ENCODE results near the gene SCAMP4.

SCAMP4 gene

DNA sequence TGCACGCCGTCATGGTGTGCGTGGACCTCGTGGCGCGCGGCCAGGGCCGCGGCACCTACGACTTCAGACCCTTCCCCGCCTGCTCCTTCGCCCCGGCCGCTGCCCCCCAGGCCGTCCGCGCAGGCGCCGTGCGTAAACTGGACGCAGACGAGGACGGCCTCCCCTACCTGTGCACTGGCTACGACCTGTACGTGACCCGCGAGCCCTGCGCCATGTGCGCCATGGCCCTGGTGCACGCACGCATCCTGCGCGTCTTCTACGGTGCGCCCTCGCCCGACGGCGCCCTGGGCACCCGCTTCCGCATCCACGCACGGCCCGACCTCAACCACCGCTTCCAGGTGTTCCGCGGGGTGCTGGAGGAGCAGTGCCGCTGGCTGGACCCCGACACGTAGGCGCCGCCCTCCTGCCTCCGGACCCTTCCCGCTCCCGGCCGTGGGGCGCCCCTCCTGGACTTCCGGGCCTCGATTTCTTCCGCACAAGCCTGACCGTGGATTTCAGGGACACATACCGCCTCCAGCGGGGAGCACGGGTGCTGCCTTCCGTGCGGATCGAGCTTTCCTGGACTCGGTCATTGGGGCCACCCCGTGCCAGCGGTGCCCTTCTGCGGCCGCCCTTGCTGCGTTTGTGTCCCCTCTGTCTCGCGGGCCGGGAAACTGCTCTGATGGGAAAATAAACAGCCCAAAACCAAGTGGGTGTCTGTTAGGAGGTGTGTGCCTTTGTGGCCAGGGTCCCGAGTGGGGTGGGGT, 7.7 kb downstream of the SCAMP4 start:
- no peak for DNase-seq (ENCODE audit: low spot score)

- no peak for DNase-seq (ENCODE audit: low spot score)
Measured at GRCh38 chr19:1913781-1914577, 8.8 kb downstream of the SCAMP4 start.

DNA sequence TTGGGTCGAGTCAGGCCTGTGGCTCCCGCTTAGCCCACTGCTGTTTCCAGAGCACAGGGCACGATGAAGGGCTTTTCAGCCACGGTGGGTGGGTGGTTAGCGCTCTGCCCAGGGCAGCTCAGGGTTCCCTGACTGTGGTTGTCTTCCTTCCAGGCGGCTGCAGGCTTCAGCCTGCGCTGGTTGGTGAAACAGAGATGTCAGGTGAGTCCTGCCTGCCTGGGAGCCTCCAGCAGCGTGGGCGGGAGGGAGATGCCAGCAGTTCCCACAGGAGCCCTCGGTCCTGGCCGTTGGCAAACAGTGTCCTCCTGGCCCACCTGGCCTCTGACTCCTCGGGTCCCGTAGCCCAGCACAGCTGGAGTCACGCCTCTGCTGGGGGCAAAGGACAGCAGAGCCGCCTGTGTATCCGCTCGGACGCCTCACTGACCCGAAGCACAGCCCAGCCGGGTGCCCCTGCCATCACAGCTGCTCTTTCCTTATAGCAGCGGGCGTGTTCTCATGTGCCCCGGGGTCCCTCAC, 9.7 kb downstream of the SCAMP4 start:
- DNase-seq (ENCODE audit: low spot score), result no peak

DNA sequence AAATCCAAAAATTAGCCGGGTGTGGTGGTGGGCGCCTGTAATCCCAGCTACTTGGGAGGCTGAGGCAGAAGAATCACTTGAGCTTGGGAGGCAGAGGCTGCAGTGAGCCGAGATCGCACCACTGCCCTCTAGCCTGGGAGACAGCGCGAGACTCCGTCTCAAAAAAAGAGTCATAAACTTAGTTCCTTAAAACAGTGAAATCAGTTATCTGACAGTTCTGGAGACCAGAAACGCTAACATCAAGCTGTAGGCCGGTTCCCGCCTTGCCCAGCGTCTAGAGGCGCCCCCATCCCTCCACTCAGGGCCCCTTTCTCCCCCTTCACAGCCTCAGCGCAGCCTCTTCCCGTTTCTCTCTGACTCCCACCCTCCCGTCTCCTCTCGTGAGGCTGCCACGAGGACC, 11.9 kb downstream of the SCAMP4 start:
- DNase-seq (ENCODE audit: low spot score), result no peak

GRCh38 chr19:1917926-1918325, 12.7 kb downstream of the SCAMP4 start:
- no peak for DNase-seq (ENCODE audit: low spot score)

DNA sequence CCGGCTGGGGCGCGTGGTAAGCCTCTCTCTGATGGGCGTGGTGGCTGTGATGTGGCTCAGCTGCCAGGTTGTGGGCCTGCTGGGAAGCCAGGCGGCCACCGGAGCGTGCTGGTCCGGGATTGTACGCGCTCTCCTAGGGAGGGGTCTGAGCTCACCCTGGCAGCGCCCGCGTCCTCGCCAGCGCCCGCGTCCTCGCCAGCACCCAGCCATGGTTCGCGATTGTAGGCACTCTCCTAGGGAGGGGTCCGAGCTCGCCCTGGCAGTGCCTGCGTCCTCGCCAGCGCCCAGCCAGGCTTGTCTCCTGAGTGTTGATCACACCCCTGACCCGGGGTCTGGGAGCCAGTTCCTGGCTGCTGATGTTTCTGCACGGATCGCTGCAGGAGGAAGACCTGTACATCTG, 13.8 kb downstream of the SCAMP4 start:
- no peak for DNase-seq (ENCODE audit: low spot score)

DNA sequence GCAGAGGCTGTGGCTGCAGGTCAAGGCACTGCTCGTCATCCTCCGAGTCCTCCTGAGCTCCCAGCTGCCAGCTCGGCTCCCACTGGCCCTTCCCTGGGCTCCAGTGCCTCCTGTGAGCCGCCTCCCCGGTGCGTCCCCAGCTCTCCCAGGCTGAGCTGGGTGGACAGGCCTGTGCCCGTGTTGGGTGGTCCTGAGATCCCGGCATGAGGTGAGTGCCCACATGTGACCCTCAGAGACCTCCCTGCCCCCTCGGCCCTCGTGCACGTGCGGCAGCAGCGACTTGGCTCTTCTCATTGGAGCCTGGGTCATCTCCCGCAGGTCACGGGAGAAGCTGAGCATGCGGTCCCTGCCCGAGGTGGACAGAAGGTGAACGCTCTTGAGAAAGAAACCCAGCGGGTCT, 15.4 kb downstream of the SCAMP4 start:
- DNase-seq (ENCODE audit: low spot score), result no peak

- no peak for DNase-seq (ENCODE audit: low spot score)
Measured at GRCh38 chr19:1921326-1921725, 16.1 kb downstream of the SCAMP4 start.

- no peak for DNase-seq (ENCODE audit: low spot score)
Measured at GRCh38 chr19:1921825-1922224, 16.6 kb downstream of the SCAMP4 start.

GRCh38 chr19:1922803-1923202, 17.6 kb downstream of the SCAMP4 start:
- DNase-seq (ENCODE audit: low spot score), result no peak

DNA sequence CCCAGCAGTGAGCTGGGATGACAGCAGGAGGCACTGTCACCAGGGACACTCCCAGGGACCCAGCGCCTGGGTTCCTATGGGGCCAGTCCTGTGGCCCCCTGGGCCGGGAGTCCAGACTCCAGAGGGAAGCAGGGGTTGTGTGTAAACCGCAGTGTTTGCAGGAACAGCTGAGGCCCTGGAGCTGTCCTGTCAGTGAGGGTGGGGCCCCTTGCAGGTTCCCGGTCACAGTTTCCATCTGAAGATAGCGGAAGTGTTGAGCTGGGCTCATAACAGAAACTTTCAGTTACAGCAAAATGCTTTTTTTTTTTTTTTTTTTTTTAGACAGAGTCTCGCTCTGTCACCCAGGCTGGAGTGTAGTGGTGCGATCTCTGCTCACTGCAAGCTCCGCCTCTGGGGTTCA, 18.1 kb downstream of the SCAMP4 start:
- no peak for DNase-seq (ENCODE audit: low spot score)

DNA sequence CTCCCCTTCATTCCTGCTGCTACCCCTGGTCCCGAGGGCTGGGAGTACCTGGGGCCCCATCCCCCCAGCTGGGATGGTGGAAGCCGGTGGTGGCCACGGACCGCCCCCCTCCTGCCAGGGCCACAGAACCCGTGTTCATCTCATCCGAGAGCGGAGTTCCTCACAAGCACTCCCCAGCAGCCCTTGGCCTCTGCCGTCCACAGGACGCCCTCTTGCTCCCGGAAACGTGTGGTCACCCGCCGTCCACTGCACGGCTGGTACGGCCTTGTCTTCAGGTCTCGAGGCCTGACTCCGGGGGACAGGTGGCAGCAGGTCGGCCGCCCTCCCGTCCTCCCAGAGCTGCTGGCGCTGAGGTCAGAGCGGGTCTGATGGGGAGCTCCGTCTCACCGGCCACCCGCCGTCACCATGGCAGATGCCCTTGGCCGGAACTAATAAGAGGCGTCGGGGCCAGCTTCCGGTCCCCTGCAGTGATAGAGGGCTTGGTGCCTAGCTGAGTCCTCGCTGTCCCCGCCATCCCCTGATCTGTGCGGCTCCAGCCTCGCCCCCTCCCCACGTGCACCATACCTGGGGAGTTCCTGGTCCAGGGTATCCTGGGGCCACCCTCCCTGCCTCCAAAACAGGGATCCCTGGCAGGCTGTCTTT, 19.2 kb downstream of the SCAMP4 start:
- no peak for DNase-seq (ENCODE audit: low spot score)

GRCh38 chr19:1925544-1925943, 20.3 kb downstream of the SCAMP4 start:
- no peak for DNase-seq (ENCODE audit: low spot score)

GRCh38 chr19:1929021-1929742, 24.0 kb downstream of the SCAMP4 start:
- DNase-seq (ENCODE audit: low spot score), result peak; percentile 95

DNA sequence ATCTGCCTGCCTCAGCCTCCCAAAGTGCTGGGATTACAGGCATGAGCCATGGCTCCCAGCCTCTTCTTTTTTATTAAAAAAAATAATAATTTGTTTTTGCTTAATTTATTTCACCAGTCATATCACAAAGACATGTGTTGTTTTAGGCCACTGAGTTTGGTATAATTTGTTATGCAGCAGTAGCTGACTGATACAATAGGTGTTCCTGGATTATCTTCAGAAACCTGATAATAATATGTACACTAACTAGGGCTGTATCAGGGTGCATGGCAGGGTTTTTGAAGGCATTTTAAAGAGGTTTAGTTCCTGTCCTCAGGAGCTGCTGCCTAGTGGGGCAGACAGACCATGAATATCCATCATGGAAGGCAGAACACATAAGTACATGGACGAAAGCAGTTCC, 26.2 kb downstream of the SCAMP4 start:
- no peak for DNase-seq (ENCODE audit: low spot score)

- no peak for DNase-seq (ENCODE audit: low spot score)
Measured at GRCh38 chr19:1932395-1932794, 27.2 kb downstream of the SCAMP4 start.

DNA sequence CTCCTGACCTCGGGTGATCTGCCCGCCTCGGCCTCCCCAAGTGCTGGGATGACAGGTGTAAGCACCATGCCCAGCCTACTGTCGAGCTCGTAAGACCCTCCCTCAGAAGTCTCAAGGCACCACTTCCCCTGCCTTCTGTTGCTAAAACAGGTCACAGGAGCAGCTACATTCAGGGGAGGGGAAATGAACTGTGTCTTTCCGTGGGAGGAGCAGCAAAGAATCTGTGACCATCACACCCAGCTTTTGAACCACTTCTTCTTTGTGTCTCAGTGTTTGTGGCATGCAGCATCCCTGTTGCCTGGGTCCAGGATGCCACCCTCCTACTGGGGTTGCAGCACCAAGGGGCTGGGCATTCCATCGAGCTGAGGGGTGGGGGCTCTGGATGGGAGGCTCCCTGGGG, 28.0 kb downstream of the SCAMP4 start:
- DNase-seq (ENCODE audit: low spot score), result no peak

- DNase-seq (ENCODE audit: low spot score), result no peak
Measured at GRCh38 chr19:1933942-1934341, 28.7 kb downstream of the SCAMP4 start.

GRCh38 chr19:1935484-1936208, 30.4 kb downstream of the SCAMP4 start:
- no peak for DNase-seq (ENCODE audit: low spot score)

- DNase-seq (ENCODE audit: low spot score), result no peak
Measured at GRCh38 chr19:1936430-1936829, 31.2 kb downstream of the SCAMP4 start.

DNA sequence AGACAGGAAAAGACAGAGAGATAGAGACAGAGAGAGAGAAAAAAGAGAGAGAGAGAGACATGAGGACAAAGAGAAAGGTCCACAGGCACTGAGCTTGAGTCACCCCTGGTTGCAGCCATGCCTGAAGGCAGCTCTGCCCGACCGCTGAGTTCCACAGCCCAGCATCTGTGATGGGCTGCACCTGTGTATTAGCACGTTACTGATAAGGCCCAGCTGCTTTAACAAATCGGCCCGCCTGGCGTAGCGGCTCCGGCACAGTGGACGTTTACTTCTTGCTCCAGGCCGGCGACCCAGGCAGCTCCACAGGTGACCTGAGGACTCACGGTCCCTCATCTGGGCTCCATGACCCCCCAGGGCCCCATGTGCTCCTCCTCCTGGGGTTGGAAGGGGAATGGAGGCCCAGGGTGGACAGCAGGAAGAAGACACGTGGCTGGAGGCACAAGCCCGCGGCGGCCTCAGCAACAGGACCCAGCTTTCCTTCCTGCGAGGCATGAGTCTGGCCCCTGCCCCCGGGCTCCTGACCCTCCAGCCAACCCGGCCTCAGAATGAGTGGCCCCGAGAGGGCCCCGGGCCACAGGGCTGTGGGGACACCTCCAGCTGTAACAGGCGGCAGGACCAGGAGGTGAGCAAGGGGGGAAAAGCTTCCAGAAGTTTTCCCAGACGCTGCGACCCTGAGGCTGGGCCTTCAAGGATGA, 31.9 kb downstream of the SCAMP4 start:
- no peak for DNase-seq (ENCODE audit: low spot score)
